GM18511 (cell line): ENCODE data around the gene CPSF7.
"Not testable (repeated sequence)": the region's sequence is repeated elsewhere in the genome, so short reads cannot be mapped to it uniquely, and the experiment has no call there.

ENCODE experiments used
- ATAC-seq: cut with Tn5 transposase; IDR thresholded peaks from one replicate; pipeline ENCODE4 v1.9.1; 2021; ENCODE audit warnings: mild to moderate bottlenecking, moderate library complexity; ENCODE audit not compliant: unreplicated experiment

CPSF7 gene

GRCh38 chr11:61429691-61430582 is at the start of gene CPSF7, which contains the start of gene SDHAF2:
TSS of gene CPSF7 (minus strand) at chr11:61429975. CDS start at chr11:61429235, 740 bp downstream.
TSS of gene SDHAF2 (plus strand) at chr11:61430124. CDS start at chr11:61430147, 23 bp downstream.
- ATAC-seq = peak; percentile 83

- no peak for ATAC-seq
Observed at GRCh38 chr11:61477727-61478148, 48.0 kb upstream of the CPSF7 start.

GRCh38 chr11:61477126-61477525 is 47.4 kb upstream of the CPSF7 start:
- ATAC-seq = no peak

- no peak for ATAC-seq
Observed at GRCh38 chr11:61476371-61476770, 46.6 kb upstream of the CPSF7 start.

- ATAC-seq = no peak
Observed at GRCh38 chr11:61475433-61475832, 45.7 kb upstream of the CPSF7 start.

- no peak for ATAC-seq
Observed at GRCh38 chr11:61474013-61474643, 44.4 kb upstream of the CPSF7 start.

GRCh38 chr11:61473370-61474012 is 43.7 kb upstream of the CPSF7 start:
- no peak for ATAC-seq

- ATAC-seq = no peak
Observed at GRCh38 chr11:61472868-61473267, 43.1 kb upstream of the CPSF7 start.

- no peak for ATAC-seq
Observed at GRCh38 chr11:61472282-61472681, 42.5 kb upstream of the CPSF7 start.

GRCh38 chr11:61468002-61468401 is 38.2 kb upstream of the CPSF7 start:
- no peak for ATAC-seq

GRCh38 chr11:61467602-61468001 is 37.8 kb upstream of the CPSF7 start:
- not testable (repeated sequence) for ATAC-seq

GRCh38 chr11:61460986-61461385 is 31.2 kb upstream of the CPSF7 start:
- ATAC-seq = no peak

- no peak for ATAC-seq
Observed at GRCh38 chr11:61460474-61460881, 30.7 kb upstream of the CPSF7 start.

GRCh38 chr11:61454520-61454919 is 24.7 kb upstream of the CPSF7 start:
- ATAC-seq = no peak

GRCh38 chr11:61453695-61454094 is 23.9 kb upstream of the CPSF7 start:
- no peak for ATAC-seq

- ATAC-seq = no peak
Observed at GRCh38 chr11:61452825-61453224, 23.1 kb upstream of the CPSF7 start.

- no peak for ATAC-seq
Observed at GRCh38 chr11:61448552-61448927, 18.8 kb upstream of the CPSF7 start.

GRCh38 chr11:61447601-61448551 is 18.1 kb upstream of the CPSF7 start:
- ATAC-seq = no peak

GRCh38 chr11:61446211-61446651 is 16.5 kb upstream of the CPSF7 start:
- ATAC-seq = peak; percentile 81

GRCh38 chr11:61445516-61445915 is 15.7 kb upstream of the CPSF7 start:
- ATAC-seq = no peak
